Astrocyte of the cerebellum (primary cell): ENCODE data around the gene RTTN.
A peak's percentile ranks its signal among the peaks of the same experiment; 100 is the strongest.

Experiments
- DNase-seq: peaks from one replicate; pipeline ENCODE4 v3.0.0-alpha.2; 2011; ENCODE audit warnings: low read depth
- H3K4me3 ChIP-seq: 2 replicates; pipeline ENCODE4 v1.5.1; 2011; ENCODE audit warnings: mild to moderate bottlenecking, low read depth, low read length, moderate library complexity
- in situ Hi-C: cut with HindIII; loops from 2 replicates; pipeline ENCODE4 v1.10.0; 2017; ENCODE audit warnings: low sequenced_read_pairs
- TF ChIP-seq, protein P1 (sequence below): IDR thresholded peaks from 2 replicates; pipeline ENCODE4 v1.5.1; 2012; ENCODE audit warnings: low read length, low read depth, moderate library complexity, mild to moderate bottlenecking; ENCODE audit errors: missing control alignments

Gene RTTN

DNA sequence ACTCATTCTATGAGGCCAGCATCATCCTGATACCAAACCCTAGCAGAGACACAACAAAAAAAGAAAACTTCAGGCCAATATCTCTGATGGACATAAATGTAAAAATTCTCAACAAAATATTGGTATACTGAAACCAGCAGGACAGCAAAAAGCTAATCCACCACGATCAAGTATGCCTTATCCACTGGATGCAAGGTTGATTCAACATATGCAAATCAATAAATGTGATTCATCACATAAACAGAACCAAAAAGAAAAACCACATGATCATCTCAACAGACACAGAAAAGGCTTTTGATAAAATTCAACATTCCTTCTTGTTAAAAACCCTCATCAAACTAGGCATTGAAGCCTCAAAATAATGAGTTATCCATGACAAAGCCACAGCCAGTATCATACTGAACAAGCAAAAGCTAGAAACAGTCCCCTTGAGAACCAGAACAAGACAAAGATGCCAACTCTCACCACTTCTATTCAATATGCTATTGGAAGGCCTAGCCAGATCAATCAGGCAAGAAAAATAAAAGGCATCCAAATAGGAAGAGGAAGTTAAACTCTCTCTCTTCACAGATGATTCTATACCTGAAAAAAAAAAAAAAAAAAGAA lies 45.3 kb downstream of the RTTN start:
- no peak overlapping the region for H3K4me3 ChIP-seq
- DNase-seq = no peak
- TF ChIP-seq, protein P1, sequence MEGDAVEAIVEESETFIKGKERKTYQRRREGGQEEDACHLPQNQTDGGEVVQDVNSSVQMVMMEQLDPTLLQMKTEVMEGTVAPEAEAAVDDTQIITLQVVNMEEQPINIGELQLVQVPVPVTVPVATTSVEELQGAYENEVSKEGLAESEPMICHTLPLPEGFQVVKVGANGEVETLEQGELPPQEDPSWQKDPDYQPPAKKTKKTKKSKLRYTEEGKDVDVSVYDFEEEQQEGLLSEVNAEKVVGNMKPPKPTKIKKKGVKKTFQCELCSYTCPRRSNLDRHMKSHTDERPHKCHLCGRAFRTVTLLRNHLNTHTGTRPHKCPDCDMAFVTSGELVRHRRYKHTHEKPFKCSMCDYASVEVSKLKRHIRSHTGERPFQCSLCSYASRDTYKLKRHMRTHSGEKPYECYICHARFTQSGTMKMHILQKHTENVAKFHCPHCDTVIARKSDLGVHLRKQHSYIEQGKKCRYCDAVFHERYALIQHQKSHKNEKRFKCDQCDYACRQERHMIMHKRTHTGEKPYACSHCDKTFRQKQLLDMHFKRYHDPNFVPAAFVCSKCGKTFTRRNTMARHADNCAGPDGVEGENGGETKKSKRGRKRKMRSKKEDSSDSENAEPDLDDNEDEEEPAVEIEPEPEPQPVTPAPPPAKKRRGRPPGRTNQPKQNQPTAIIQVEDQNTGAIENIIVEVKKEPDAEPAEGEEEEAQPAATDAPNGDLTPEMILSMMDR = no peak
- in situ Hi-C loops = no loop called here

DNA sequence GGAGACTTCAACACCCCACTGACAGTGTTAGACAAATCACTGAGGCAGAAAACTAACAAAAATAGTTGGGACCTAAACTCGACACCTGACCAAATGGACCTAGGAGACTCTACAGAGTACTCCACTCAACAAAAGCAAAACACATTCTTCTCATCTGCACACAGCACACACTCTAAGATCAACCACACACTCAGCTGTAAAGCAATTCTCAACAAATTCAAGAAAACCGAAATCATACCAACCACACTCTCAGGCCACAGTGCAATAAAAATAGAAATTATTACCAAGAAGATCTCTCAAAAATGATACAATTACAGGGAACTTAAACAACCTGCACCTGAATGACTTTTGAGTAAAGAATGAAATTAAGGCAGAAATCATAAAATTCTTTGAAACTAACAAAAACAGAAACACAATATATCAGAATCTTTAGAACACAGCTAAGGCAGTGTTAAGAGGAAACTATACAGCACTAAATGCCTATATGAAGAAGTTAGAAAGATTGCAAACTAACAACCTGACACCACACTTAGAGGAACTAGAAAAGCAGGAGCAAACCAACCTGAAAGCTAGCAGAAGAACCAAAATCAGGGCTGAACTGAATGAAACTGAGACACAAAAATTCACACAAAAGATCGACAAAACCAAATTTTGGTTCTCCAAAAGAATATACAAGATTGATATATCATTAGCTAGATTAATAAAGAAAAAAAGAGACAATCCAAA lies 46.3 kb downstream of the RTTN start:
- H3K4me3 ChIP-seq = no peak overlapping the region
- in situ Hi-C loops = no loop called here
- no peak for DNase-seq
- TF ChIP-seq, protein P1 = no peak

DNA sequence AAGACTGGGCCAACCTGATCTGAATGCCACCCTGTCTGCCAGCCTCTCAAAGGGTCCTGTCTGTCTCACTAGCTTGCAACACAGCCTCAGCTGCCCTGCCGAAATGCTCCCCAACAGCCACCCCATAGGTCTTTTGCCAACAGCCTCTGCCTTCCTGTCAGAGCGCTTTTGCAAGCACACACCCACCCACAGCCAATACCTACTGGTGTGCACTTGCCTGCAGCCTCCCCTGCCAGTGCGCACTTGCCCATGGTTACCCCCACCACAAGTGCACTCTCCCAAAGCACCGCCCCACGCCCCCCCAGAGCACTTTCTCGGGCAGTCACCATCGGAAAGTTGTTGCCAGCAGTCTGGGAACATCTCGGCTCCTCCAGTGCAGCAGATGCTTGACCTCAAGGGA lies 48.6 kb downstream of the RTTN start:
- in situ Hi-C loops = no loop called here
- TF ChIP-seq, protein P1 = no peak
- no peak for DNase-seq
- no peak overlapping the region for H3K4me3 ChIP-seq

- no peak overlapping the region for H3K4me3 ChIP-seq
- DNase-seq = peak; percentile 77
- in situ Hi-C loops = no loop called here
- TF ChIP-seq, protein P1 = no peak
These were observed 50.8 kb downstream of the RTTN start for GRCh38 chr18:70154591-70155194.

- no peak overlapping the region for H3K4me3 ChIP-seq
- DNase-seq = no peak
- in situ Hi-C loops = no loop called here
- TF ChIP-seq, protein P1 = no peak
These were observed 53.9 kb downstream of the RTTN start for GRCh38 chr18:70151614-70152013.

- H3K4me3 ChIP-seq = no peak overlapping the region
- no peak for DNase-seq
- in situ Hi-C loops = no loop called here
- TF ChIP-seq, protein P1 = no peak
These were observed 55.7 kb downstream of the RTTN start for GRCh38 chr18:70149616-70150301.
